DOHH2 (cell line): ENCODE data around the gene LUC7L3.

ENCODE experiments used
- H3F3A ChIP-seq: fragments of 200-600 bp; sonication (generic), shearing (Covaris generic); 2 replicates; pipeline ENCODE4 v1.6.0; 2016; ENCODE audit warnings: antibody characterized with exemption, mild to moderate bottlenecking; ENCODE audit not compliant: control insufficient read depth, insufficient read depth
- H3K27ac ChIP-seq: fragments of 200-600 bp; sonication (generic); 2 replicates; pipeline ENCODE4 v1.5.1; 2014; ENCODE audit warnings: low read depth, mild to moderate bottlenecking, low read length, moderate library complexity
- H3K27me3 ChIP-seq: fragments of 200-600 bp; sonication (generic); 2 replicates; pipeline ENCODE4 v1.6.1; 2014; ENCODE audit warnings: mild to moderate bottlenecking, low read length, mixed read lengths; ENCODE audit not compliant: control insufficient read depth
- H3K36me3 ChIP-seq: fragments of 200-600 bp; sonication (generic); 2 replicates; pipeline ENCODE4 v1.6.1; 2014; ENCODE audit warnings: mild to moderate bottlenecking, low read length, moderate library complexity, mixed read lengths; ENCODE audit not compliant: control insufficient read depth
- H3K4me1 ChIP-seq: fragments of 200-600 bp; sonication (generic); 2 replicates; pipeline ENCODE4 v1.6.1; 2014; ENCODE audit warnings: mild to moderate bottlenecking, low read length, mixed read lengths; ENCODE audit not compliant: control insufficient read depth
- H3K4me2 ChIP-seq: fragments of 200-600 bp; sonication (generic); 2 replicates; pipeline ENCODE4 v1.6.0; 2014; ENCODE audit warnings: mild to moderate bottlenecking, low read length, moderate library complexity
- H3K4me3 ChIP-seq: fragments of 200-600 bp; sonication (generic); 2 replicates; pipeline ENCODE4 v1.5.1; 2014; ENCODE audit warnings: mild to moderate bottlenecking, low read length, mixed read lengths
- H3K79me2 ChIP-seq: fragments of 200-600 bp; sonication (generic); 2 replicates; pipeline ENCODE4 v1.6.1; 2014; ENCODE audit warnings: mild to moderate bottlenecking, low read length, mixed read lengths; ENCODE audit not compliant: control insufficient read depth
- H3K9me2 ChIP-seq: fragments of 200-600 bp; sonication (generic); replicated peaks from 2 replicates; pipeline ENCODE4 v1.6.1; 2014; ENCODE audit warnings: mild to moderate bottlenecking, low read length, mixed read lengths; ENCODE audit not compliant: control insufficient read depth
- H3K9me3 ChIP-seq: fragments of 200-600 bp; sonication (generic); 2 replicates; pipeline ENCODE4 v1.6.1; 2014; ENCODE audit warnings: antibody characterized with exemption, low read length, mixed read lengths; ENCODE audit not compliant: control insufficient read depth, insufficient read depth
- H4K20me1 ChIP-seq: fragments of 200-600 bp; sonication (generic); 2 replicates; pipeline ENCODE4 v1.6.0; 2014; ENCODE audit warnings: low read depth, mild to moderate bottlenecking, antibody characterized with exemption, low read length, moderate library complexity; ENCODE audit not compliant: control insufficient read depth, insufficient read depth
- CTCF ChIP-seq: fragments of 200-600 bp; sonication (generic); IDR thresholded peaks from one replicate; pipeline ENCODE4 v1.5.1; 2014; ENCODE audit warnings: antibody characterized with exemption, mild to moderate bottlenecking, low read depth, low read length; ENCODE audit not compliant: poor library complexity, severe bottlenecking
- EZH2phosphoT487 ChIP-seq: fragments of 200-600 bp; sonication (generic); IDR thresholded peaks from 2 replicates; pipeline ENCODE4 v1.6.1; 2017; ENCODE audit warnings: borderline replicate concordance, mild to moderate bottlenecking, antibody characterized with exemption, low read length, moderate library complexity, mixed read lengths

The LUC7L3 gene

GRCh38 chr17:50749245-50749644 lies 29.8 kb downstream of the LUC7L3 start:
- TF ChIP-seq EZH2phosphoT487, result no peak
- no peak for TF ChIP-seq CTCF
- H3K4me1 ChIP-seq, result no peaks in the 10 kb centered on the region
- no peaks in the 10 kb centered on the region for H3K9me2 ChIP-seq
- H3K27me3 ChIP-seq, result no peaks in the 10 kb centered on the region
- peaks cover 98% of the 10 kb centered on the region for H3K36me3 ChIP-seq
- H3K79me2 ChIP-seq, result peaks cover 10% of the 10 kb centered on the region
- no peaks in the 10 kb centered on the region for H4K20me1 ChIP-seq
- no peak overlapping the region for H3K4me3 ChIP-seq
- H3K4me2 ChIP-seq, result no peak overlapping the region
- no peaks in the 10 kb centered on the region for H3K9me3 ChIP-seq
- peaks cover 38% of the 10 kb centered on the region for H3F3A ChIP-seq
- H3K27ac ChIP-seq, result no peak overlapping the region

- no peaks in the 10 kb centered on the region for H3K4me1 ChIP-seq
- no peaks in the 10 kb centered on the region for H3K9me3 ChIP-seq
- peaks cover 58% of the 10 kb centered on the region for H3F3A ChIP-seq
- no peak overlapping the region for H3K4me2 ChIP-seq
- peaks cover 52% of the 10 kb centered on the region for H3K36me3 ChIP-seq
- H3K27ac ChIP-seq, result no peak overlapping the region
- no peak overlapping the region for H3K4me3 ChIP-seq
- H3K79me2 ChIP-seq, result no peaks in the 10 kb centered on the region
- no peaks in the 10 kb centered on the region for H3K9me2 ChIP-seq
- no peak for TF ChIP-seq CTCF
- no peak for TF ChIP-seq EZH2phosphoT487
- H4K20me1 ChIP-seq, result no peaks in the 10 kb centered on the region
- H3K27me3 ChIP-seq, result no peaks in the 10 kb centered on the region
Observed at GRCh38 chr17:50754521-50754920, 35.1 kb downstream of the LUC7L3 start.

- Histone ChIP-seq H4K20me1 (no peaks in the 10 kb centered on the region), H3K79me2 (no peaks in the 10 kb centered on the region), H3K27me3 (no peaks in the 10 kb centered on the region), H3K36me3 (peaks cover 12% of the 10 kb centered on the region), H3K4me2 (no peak overlapping the region), H3K4me1 (peaks cover 10% of the 10 kb centered on the region), H3K9me2 (no peaks in the 10 kb centered on the region), H3K9me3 (no peaks in the 10 kb centered on the region), H3F3A (peaks cover 38% of the 10 kb centered on the region), H3K4me3 (no peak overlapping the region), H3K27ac (no peak overlapping the region)
- TF ChIP-seq EZH2phosphoT487, result no peak
- no peak for TF ChIP-seq CTCF
Observed at GRCh38 chr17:50758524-50758923, 39.1 kb downstream of the LUC7L3 start.

GRCh38 chr17:50758989-50759544 lies 39.7 kb downstream of the LUC7L3 start:
- Histone ChIP-seq H3F3A (peaks cover 32% of the 10 kb centered on the region), H3K27ac (no peak overlapping the region)

More at GRCh38 chr17:50758989-50759544, 39.7 kb downstream of the LUC7L3 start:
- Histone ChIP-seq H3K27me3 (no peaks in the 10 kb centered on the region), H3K4me2 (no peak overlapping the region), H3K4me1 (peaks cover 16% of the 10 kb centered on the region), H3K36me3 (peaks cover 7% of the 10 kb centered on the region), H3K4me3 (no peak overlapping the region), H3K9me2 (no peaks in the 10 kb centered on the region), H3K9me3 (no peaks in the 10 kb centered on the region), H3K79me2 (no peaks in the 10 kb centered on the region), H4K20me1 (no peaks in the 10 kb centered on the region)
- no peak for TF ChIP-seq EZH2phosphoT487
- no peak for TF ChIP-seq CTCF
